Measurements from ENCODE around the gene MCMBP. TPM values are rescaled to one million over a fixed set of nuclear protein-coding genes. Genes with fewer than 3 reads are reported as not detected.

Gene MCMBP
- total RNA-seq, 1 donor from 2014 or later, result 43.4 TPM

DNA sequence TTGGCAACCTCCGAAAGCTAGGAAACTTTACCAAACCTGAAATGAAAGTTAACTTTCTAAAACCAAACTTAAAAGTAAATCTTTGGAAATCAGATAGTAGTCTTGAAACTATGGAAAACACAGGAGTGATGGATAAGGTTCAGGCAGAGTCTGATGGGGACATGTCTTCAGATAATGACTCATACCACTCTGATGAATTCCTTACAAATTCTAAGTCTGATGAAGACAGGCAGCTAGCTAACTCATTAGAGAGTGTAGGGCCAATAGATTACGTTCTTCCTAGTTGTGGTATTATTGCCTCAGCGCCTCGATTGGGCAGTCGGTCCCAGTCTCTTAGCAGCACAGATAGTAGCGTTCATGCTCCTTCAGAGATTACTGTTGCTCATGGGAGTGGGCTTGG, 45.9 kb downstream of the MCMBP start:
- Histone ChIP-seq H3K4me3 (ENCODE audit: low read depth, low read length) (no peak overlapping the region), H3K36me3 (ENCODE audit: control insufficient read depth, insufficient read depth, low read length) (peaks cover 4% of the 10 kb centered on the region), H3K27me3 (ENCODE audit: control insufficient read depth, insufficient read depth, low read length) (no peaks in the 10 kb centered on the region)
- FAIRE-seq, result no peak
- peak; percentile 34 for DNase-seq (ENCODE audit: low read depth)
- TF ChIP-seq, protein P1, sequence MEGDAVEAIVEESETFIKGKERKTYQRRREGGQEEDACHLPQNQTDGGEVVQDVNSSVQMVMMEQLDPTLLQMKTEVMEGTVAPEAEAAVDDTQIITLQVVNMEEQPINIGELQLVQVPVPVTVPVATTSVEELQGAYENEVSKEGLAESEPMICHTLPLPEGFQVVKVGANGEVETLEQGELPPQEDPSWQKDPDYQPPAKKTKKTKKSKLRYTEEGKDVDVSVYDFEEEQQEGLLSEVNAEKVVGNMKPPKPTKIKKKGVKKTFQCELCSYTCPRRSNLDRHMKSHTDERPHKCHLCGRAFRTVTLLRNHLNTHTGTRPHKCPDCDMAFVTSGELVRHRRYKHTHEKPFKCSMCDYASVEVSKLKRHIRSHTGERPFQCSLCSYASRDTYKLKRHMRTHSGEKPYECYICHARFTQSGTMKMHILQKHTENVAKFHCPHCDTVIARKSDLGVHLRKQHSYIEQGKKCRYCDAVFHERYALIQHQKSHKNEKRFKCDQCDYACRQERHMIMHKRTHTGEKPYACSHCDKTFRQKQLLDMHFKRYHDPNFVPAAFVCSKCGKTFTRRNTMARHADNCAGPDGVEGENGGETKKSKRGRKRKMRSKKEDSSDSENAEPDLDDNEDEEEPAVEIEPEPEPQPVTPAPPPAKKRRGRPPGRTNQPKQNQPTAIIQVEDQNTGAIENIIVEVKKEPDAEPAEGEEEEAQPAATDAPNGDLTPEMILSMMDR (IDR thresholded peaks at IDR 0.05; ENCODE audit: insufficient read depth, low read length, severe bottlenecking), result no peak

GRCh38 chr10:119824299-119824698, 48.3 kb downstream of the MCMBP start:
- H3K36me3 ChIP-seq (ENCODE audit: control insufficient read depth, insufficient read depth, low read length), result no peaks in the 10 kb centered on the region
- TF ChIP-seq, protein P1 (IDR thresholded peaks at IDR 0.05; ENCODE audit: insufficient read depth, low read length, severe bottlenecking), result no peak
- H3K27me3 ChIP-seq (ENCODE audit: control insufficient read depth, insufficient read depth, low read length), result no peaks in the 10 kb centered on the region
- DNase-seq (ENCODE audit: low read depth), result no peak
- no peak overlapping the region for H3K4me3 ChIP-seq (ENCODE audit: low read depth, low read length)
- FAIRE-seq, result no peak

- TF ChIP-seq, protein P1 (IDR thresholded peaks at IDR 0.05; ENCODE audit: insufficient read depth, low read length, severe bottlenecking), result no peak
- no peaks in the 10 kb centered on the region for H3K27me3 ChIP-seq (ENCODE audit: control insufficient read depth, insufficient read depth, low read length)
- FAIRE-seq (no peak), DNase-seq (ENCODE audit: low read depth) (no peak)
- H3K4me3 ChIP-seq (ENCODE audit: low read depth, low read length), result no peak overlapping the region
- H3K36me3 ChIP-seq (ENCODE audit: control insufficient read depth, insufficient read depth, low read length), result no peaks in the 10 kb centered on the region
Measured at GRCh38 chr10:119821182-119821581, 51.5 kb downstream of the MCMBP start.

- H3K36me3 ChIP-seq (ENCODE audit: control insufficient read depth, insufficient read depth, low read length), result peaks cover 2% of the 10 kb centered on the region
- DNase-seq (ENCODE audit: low read depth) (no peak), FAIRE-seq (no peak)
- H3K4me3 ChIP-seq (ENCODE audit: low read depth, low read length), result peak overlapping the region; percentile 34
- TF ChIP-seq, protein P1 (IDR thresholded peaks at IDR 0.05; ENCODE audit: insufficient read depth, low read length, severe bottlenecking), result no peak
- H3K27me3 ChIP-seq (ENCODE audit: control insufficient read depth, insufficient read depth, low read length), result no peaks in the 10 kb centered on the region
Measured at GRCh38 chr10:119818889-119819270, 53.8 kb downstream of the MCMBP start.

DNA sequence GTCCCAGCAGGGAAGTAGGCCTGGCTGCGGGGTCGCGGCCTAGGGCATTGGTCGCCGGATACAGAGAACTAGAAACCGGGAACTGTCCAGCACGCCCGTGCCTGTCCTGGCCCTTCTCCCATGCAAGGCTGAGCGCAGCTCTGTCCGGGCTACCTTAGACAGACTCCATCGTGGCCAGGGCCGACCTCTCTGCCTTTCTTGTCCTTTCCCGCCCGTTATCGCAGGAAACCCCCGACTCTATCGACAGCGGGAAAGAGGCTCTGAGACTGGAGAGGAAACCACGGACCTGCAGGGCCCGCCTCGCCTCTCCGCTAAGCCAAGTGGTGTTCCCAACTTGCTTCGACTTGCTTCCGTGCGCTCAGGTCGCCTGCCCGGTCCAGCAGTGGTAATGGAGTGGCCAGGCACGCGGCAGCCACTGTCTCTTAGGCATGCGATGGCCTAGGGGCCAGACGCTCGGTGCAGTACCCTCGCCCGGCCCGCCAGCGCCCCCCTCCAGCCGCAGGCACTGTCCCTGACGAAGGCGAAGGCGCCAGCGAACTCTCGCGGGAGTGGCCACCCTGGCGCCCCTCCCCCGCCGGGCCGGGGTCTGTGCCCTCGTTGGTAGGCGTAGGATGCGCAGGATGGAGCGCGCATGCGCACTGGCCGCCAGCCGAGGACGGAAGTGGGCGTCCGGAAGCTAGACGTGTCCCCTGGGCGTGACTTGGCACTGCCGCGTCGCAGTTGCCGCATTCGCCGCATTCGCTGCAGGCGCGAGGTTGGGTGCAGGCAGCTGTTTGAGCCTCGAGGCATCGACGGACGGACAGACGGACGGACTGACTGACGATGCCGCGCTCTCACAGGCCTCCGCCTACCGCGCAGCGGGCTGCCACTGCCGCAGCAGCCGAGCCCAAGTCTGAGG, 54.4 kb downstream of the MCMBP start:
- FAIRE-seq, result no peak
- Histone ChIP-seq H3K27me3 (ENCODE audit: control insufficient read depth, insufficient read depth, low read length) (no peaks in the 10 kb centered on the region), H3K4me3 (ENCODE audit: low read depth, low read length) (peak overlapping the region; percentile 34), H3K36me3 (ENCODE audit: control insufficient read depth, insufficient read depth, low read length) (peaks cover 2% of the 10 kb centered on the region)
- peak; percentile 36 for DNase-seq (ENCODE audit: low read depth)
- TF ChIP-seq, protein P1 (IDR thresholded peaks at IDR 0.05; ENCODE audit: insufficient read depth, low read length, severe bottlenecking), result no peak
